NCI-H345 (cell line): ENCODE results near the gene PIK3CD.
"Not testable (repeated sequence)": the region's sequence is repeated elsewhere in the genome, so short reads cannot be mapped to it uniquely, and the experiment has no call there.

Source experiments
- DNase-seq: peaks from one replicate; lab custom pipeline; 2025; lab: John Stamatoyannopoulos, UW

Gene PIK3CD

GRCh38 chr1:9621032-9621431 is 30.5 kb upstream of the PIK3CD start:
- DNase-seq = no peak

- no peak for DNase-seq
Measured at GRCh38 chr1:9624081-9624480, 27.4 kb upstream of the PIK3CD start.

- DNase-seq = not testable (repeated sequence)
Measured at GRCh38 chr1:9625030-9625429, 26.5 kb upstream of the PIK3CD start.

DNA sequence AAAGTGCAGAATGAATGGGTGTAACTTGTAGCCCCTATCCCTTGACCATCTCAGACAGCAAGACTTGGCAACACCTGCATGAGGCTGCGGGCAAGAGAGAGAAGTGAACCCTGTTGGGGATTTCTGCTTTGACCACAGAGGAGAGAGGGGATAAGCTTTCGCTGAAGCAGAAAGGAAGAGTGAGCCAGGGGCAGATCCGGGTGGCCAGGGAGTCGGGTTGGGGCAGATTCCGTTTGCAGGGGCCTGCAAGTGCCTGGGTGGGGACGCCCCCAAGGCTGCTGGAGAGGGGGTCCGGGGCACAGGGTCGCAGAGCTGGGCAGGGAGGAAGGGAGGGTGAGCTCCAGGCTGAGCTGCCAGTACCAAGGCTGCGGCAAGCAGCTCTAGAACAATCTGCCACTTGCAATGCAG is 25.3 kb upstream of the PIK3CD start:
- no peak for DNase-seq

- no peak for DNase-seq
Measured at GRCh38 chr1:9628541-9629444, 22.7 kb upstream of the PIK3CD start.

- DNase-seq = no peak
Measured at GRCh38 chr1:9629445-9630201, 21.9 kb upstream of the PIK3CD start.

- no peak for DNase-seq
Measured at GRCh38 chr1:9630331-9631111, 21.0 kb upstream of the PIK3CD start.

DNA sequence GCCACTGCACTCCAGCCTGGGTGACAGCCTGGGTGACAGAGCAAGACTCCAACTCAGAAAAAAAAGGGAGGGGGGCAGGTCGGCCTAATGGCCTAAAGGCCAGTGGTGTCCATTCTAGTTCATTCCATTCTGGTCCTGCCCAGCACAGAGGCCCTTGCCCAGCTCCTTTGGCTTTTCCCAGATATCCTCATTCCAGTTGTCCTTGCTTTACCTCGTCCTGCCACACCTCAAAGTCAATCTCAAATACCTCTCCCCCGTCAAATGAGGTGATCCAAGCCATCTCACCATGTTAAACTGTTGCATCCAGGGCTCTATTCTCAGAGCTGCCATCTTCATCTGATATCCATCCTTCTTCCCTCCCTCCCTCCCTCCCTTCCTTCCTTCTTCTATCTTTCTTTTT is 19.9 kb upstream of the PIK3CD start:
- no peak for DNase-seq

- DNase-seq = no peak
Measured at GRCh38 chr1:9633493-9633892, 18.0 kb upstream of the PIK3CD start.

DNA sequence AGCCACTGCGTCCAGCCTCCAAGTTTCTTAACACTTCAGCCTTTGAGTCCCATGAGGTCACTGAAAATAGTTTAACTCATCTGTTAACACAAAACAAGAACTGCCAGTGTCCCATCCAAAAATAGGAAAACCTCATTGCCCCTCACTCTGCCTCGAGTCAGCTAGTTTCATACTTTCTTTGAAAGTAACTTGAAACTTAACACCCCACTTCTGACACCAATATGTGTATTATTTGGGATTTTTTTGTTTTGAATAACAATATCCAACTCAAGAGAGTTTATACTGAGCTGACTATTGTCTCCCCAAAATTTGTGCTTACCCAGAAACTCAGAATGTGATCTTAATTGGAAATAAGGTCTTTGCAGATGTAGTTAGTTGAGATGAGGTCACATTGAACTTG is 16.9 kb upstream of the PIK3CD start:
- no peak for DNase-seq

GRCh38 chr1:9639227-9639626 is 12.3 kb upstream of the PIK3CD start:
- no peak for DNase-seq

DNA sequence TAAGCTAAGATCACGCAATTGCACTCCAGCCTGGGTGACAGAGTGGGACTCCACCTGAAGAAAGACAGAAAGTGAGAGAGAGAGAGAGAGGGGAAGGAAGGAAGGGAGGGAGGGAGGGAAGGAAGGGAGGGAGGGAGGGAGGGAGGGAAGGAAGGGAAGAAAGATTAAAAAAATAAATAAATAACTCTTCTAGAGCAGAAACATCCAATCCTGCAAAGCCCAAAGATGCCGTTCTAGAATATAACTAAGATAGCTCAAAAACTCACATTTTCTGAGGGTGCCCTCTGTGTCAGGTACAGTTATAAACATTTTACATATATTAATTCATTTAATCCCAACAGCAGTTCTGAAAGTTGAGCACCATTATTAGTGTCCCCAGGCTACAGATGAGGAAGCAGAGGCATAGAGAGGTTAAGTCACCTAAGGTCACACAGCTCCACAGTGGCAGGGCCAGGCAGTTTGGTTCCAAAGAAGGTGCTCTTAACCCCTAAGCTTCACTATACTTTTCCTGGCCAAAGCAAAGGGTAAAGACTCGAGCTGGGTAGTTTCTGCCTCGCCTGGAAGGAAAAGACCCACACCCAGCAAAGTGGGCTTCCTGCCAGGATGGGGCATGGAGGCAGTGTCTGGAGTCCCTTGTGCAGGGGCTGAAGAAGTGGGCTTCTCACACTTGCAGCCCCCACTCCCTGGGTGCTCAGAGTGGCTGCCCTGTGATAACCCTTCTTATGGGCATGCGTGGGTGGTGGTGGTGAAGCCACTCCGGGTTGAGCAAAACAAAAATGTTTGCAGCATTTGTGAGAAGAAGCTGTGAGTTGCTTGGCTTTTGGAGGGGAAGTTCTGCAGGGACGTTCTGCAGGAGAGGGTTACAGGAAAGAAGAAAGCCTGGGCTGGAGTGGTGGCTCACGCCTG is 7.9 kb upstream of the PIK3CD start:
- DNase-seq = no peak

GRCh38 chr1:9646037-9646436 is 5.5 kb upstream of the PIK3CD start:
- no peak for DNase-seq

DNA sequence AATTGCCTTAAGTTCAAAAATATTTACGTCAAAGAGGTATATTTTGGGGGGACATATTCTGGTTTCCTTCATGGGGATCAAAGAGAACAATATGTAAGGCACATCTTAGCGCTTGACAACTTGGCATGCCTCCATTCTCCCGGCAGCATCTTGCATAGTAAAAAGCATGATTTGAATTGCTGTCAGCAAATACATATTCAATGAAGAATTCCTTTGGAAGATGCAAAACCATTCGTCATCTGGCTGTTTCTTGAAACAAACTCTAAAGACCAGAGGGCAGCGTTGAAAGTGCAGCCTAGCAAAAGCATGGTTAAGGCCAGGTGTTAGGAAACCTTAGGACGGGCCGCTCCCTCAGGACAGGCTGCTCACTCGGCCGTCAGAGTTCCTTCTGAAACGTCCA is 3.4 kb upstream of the PIK3CD start:
- DNase-seq = no peak

- DNase-seq = no peak
Measured at GRCh38 chr1:9649769-9650168, 1.8 kb upstream of the PIK3CD start.

DNA sequence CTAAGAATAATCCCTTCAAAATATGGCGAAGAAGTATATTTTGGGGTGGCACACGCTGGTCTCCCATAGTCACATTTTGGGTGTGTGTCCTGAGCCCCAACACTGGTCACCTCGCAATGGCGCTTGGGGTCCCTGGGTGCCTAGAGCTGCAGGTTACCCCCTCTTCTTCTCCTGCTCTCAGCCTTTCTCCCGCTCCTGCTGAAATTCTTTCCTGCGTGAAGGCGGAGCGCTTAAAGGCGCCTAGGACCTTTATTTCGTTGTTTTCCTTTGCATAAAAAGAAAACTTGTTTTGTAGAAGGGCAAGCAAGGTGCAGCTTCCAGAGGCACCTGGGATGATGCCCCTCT is 339 bp upstream of the PIK3CD start:
- DNase-seq = no peak

GRCh38 chr1:9652379-9653209 is 1.1 kb downstream of the PIK3CD start:
- DNase-seq = no peak

- DNase-seq = no peak
Measured at GRCh38 chr1:9653210-9653490, 1.6 kb downstream of the PIK3CD start.

GRCh38 chr1:9653491-9654050 is 2.0 kb downstream of the PIK3CD start:
- no peak for DNase-seq

- no peak for DNase-seq
Measured at GRCh38 chr1:9654051-9654833, 2.7 kb downstream of the PIK3CD start.
